ENCODE results near the gene CENPQ. TPM values are rescaled to one million over a fixed set of nuclear protein-coding genes. Genes with fewer than 3 reads are reported as not detected.

Gene CENPQ
- total and polyA plus RNA-seq, 12 donors, result 1.7 to 7.2 (median 3.9) TPM

- no peaks in the 10 kb centered on the region for H3K9me3 ChIP-seq (replicated peaks in 1 of 3)
- DNase-seq, result no peak
- WGBS, 4 donors, result 11 to 25% (median 20%) methylated on average over 1 of the region's 1 CpG
- no peaks in the 10 kb centered on the region for H3K27me3 ChIP-seq
- no peaks in the 10 kb centered on the region for H3K36me3 ChIP-seq (replicated peaks in 1 of 2)
- intact Hi-C loops (cut with DNase I), result no loop called here
- H3K4me1 ChIP-seq (replicated peaks in 1 of 2), result no peaks in the 10 kb centered on the region
- no peak overlapping the region for H3K4me3 ChIP-seq
- no peak for TF ChIP-seq CTCF (IDR thresholded peaks at IDR 0.05)
- no peak for TF ChIP-seq POLR2A (IDR thresholded peaks at IDR 0.05)
- no peak overlapping the region for H3K27ac ChIP-seq
Observed at GRCh38 chr6:49541210-49541724, 78.1 kb downstream of the CENPQ start.

GRCh38 chr6:49541936-49542335, 78.8 kb downstream of the CENPQ start:
- H3K36me3 ChIP-seq (replicated peaks in 1 of 2), result no peaks in the 10 kb centered on the region
- TF ChIP-seq CTCF (IDR thresholded peaks at IDR 0.05) (no peak), POLR2A (IDR thresholded peaks at IDR 0.05) (no peak)
- H3K9me3 ChIP-seq (replicated peaks in 1 of 3), result no peaks in the 10 kb centered on the region
- 48 to 72% (median 56%) methylated on average over 3 of the region's 3 CpGs for WGBS, 4 donors
- H3K27me3 ChIP-seq, result no peaks in the 10 kb centered on the region
- no peak for DNase-seq
- intact Hi-C loops (cut with DNase I), result no loop called here
- no peak overlapping the region for H3K27ac ChIP-seq
- no peaks in the 10 kb centered on the region for H3K4me1 ChIP-seq (replicated peaks in 1 of 2)
- H3K4me3 ChIP-seq, result no peak overlapping the region

Other genes starting within 250 kb of the CENPQ start
- 10 to 100 TPM; 12.0 to 51.9 (median 29.1) TPM for gene MMUT, start 117 bp upstream of the CENPQ start, total RNA-seq
- 10 to 100 TPM in 2 of 3 donors, 1 to 10 TPM in 1; 7.6 to 56.8 (median 12.4) TPM for gene MMUT, start 117 bp upstream of the CENPQ start, polyA plus RNA-seq
- not detected for gene GLYATL3, start 36.6 kb downstream of the CENPQ start, total RNA-seq
- not detected for gene GLYATL3, start 36.6 kb downstream of the CENPQ start, polyA plus RNA-seq
- 1 to 10 TPM in 3 of 9 donors, under 1 TPM in 2, not detected in 4; 0.33 to 1.7 (median 1.0) TPM for gene C6orf141, start 87.3 kb downstream of the CENPQ start, total RNA-seq
- gene C6orf141, start 87.3 kb downstream of the CENPQ start, polyA plus RNA-seq, result 1 to 10 TPM in 2 of 3 donors, under 1 TPM in 1; 0.16 to 2.9 (median 2.3) TPM
- gene RHAG, start 173.5 kb downstream of the CENPQ start, total RNA-seq, result under 1 TPM in 3 of 9 donors, not detected in 6; 0.14 to 0.78 (median 0.27) TPM
- gene RHAG, start 173.5 kb downstream of the CENPQ start, polyA plus RNA-seq, result under 1 TPM in 1 of 3 donors, not detected in 2; 0.10 TPM

Data from adrenal gland (tissue), 12 donors.